Neural cell (in vitro differentiated cells): ENCODE results near the gene HDLBP. TPM values are rescaled to one million over a fixed set of nuclear protein-coding genes. Genes with fewer than 3 reads are reported as not detected.

Source experiments
- H2AFZ ChIP-seq: fragments of 200-600, 300-800 bp; sonication (generic), shearing (Covaris generic); 2 replicates; pipeline ENCODE4 v1.6.0; 2014; ENCODE audit warnings: low read depth, mild to moderate bottlenecking, antibody characterized with exemption, low read length, moderate library complexity
- H3F3A ChIP-seq: fragments of 200-600 bp; shearing (Covaris generic); 2 replicates; pipeline ENCODE4 v1.6.1; 2016; ENCODE audit warnings: mild to moderate bottlenecking, moderate library complexity, mixed read lengths, antibody characterized with exemption, low read length; ENCODE audit not compliant: insufficient read depth, poor library complexity, severe bottlenecking
- H3K27ac ChIP-seq: fragments of 200-600, 300-800 bp; sonication (generic), shearing (Covaris generic); 2 replicates; pipeline ENCODE4 v1.5.1; 2014; ENCODE audit warnings: mild to moderate bottlenecking, low read length, moderate library complexity
- H3K27me3 ChIP-seq: fragments of 300-800, 200-600 bp; sonication (generic), shearing (Covaris generic); 2 replicates; pipeline ENCODE4 v1.6.0; 2014; ENCODE audit warnings: mild to moderate bottlenecking, low read depth, low read length, moderate library complexity; ENCODE audit not compliant: insufficient read depth
- H3K36me3 ChIP-seq: fragments of 300-800, 200-600 bp; sonication (generic), shearing (Covaris generic); 2 replicates; pipeline ENCODE4 v1.5.1; 2014; ENCODE audit warnings: mild to moderate bottlenecking, antibody characterized with exemption, low read length, moderate library complexity; ENCODE audit not compliant: insufficient read depth
- H3K4me2 ChIP-seq: fragments of 300-800, 200-600 bp; sonication (generic), shearing (Covaris generic); 2 replicates; pipeline ENCODE4 v1.6.0; 2014; ENCODE audit warnings: mild to moderate bottlenecking, low read length
- H3K4me3 ChIP-seq: fragments of 300-800, 200-600 bp; sonication (generic), shearing (Covaris generic); 2 replicates; pipeline ENCODE4 v1.5.1; 2014; ENCODE audit warnings: mild to moderate bottlenecking, low read length, moderate library complexity
- H3K79me2 ChIP-seq: fragments of 200-600 bp; shearing (Covaris generic); replicated peaks from 2 replicates; pipeline ENCODE4 v1.6.0; 2014; ENCODE audit warnings: mild to moderate bottlenecking, low read length, moderate library complexity; ENCODE audit not compliant: insufficient read depth
- H3K9ac ChIP-seq: fragments of 300-800, 200-600 bp; sonication (generic), shearing (Covaris generic); 2 replicates; pipeline ENCODE4 v1.6.1; 2016; ENCODE audit warnings: mild to moderate bottlenecking, low read length, mixed read lengths
- H3K9me2 ChIP-seq: fragments of 200-600 bp; shearing (Covaris generic); 2 replicates; pipeline ENCODE4 v1.6.1; 2016; ENCODE audit warnings: mild to moderate bottlenecking, low read length, mixed read lengths; ENCODE audit not compliant: insufficient read depth
- H3K9me3 ChIP-seq: fragments of 200-600, 300-800 bp; sonication (generic), shearing (Covaris generic); 2 replicates; pipeline ENCODE4 v1.6.1; 2016; ENCODE audit warnings: mild to moderate bottlenecking, mixed run types, low read length, moderate library complexity, mixed read lengths
- H4K20me1 ChIP-seq: fragments of 200-600 bp; shearing (Covaris generic); 2 replicates; pipeline ENCODE4 v1.6.1; 2016; ENCODE audit warnings: mild to moderate bottlenecking, mixed run types; ENCODE audit not compliant: insufficient read depth
- CTCF ChIP-seq: fragments of 450-650 bp; IDR thresholded peaks from 2 replicates; pipeline ENCODE4 v1.5.1; 2014; ENCODE audit warnings: antibody characterized with exemption, mild to moderate bottlenecking, moderate library complexity; ENCODE audit not compliant: poor library complexity, severe bottlenecking
- EP300 ChIP-seq: fragments of 450-650 bp; conservative IDR thresholded peaks from 2 replicates; pipeline ENCODE4 v1.6.1; 2014; ENCODE audit warnings: antibody characterized with exemption, mild to moderate bottlenecking, moderate library complexity; ENCODE audit not compliant: poor library complexity, severe bottlenecking
- EZH2 ChIP-seq: fragments of 200-600, 300-800 bp; shearing (Covaris generic), sonication (generic); IDR thresholded peaks from 2 replicates; pipeline ENCODE4 v1.6.1; 2014; ENCODE audit warnings: antibody characterized with exemption, low read length, borderline replicate concordance, mild to moderate bottlenecking; ENCODE audit not compliant: insufficient read depth, poor library complexity, severe bottlenecking
- MXI1 ChIP-seq: fragments of 450-650 bp; conservative IDR thresholded peaks from 2 replicates; pipeline ENCODE4 v1.6.1; 2014; ENCODE audit warnings: antibody characterized with exemption, mild to moderate bottlenecking; ENCODE audit not compliant: poor library complexity, severe bottlenecking
- POLR2AphosphoS5 ChIP-seq: IDR thresholded peaks from 2 replicates; pipeline ENCODE4 v1.6.1; 2012
- RAD21 ChIP-seq: fragments of 450-650 bp; conservative IDR thresholded peaks from 2 replicates; pipeline ENCODE4 v1.6.1; 2014; ENCODE audit warnings: antibody characterized with exemption, mild to moderate bottlenecking, moderate library complexity
- REST ChIP-seq: IDR thresholded peaks from 2 replicates; pipeline ENCODE4 v1.6.1; 2012; ENCODE audit warnings: borderline replicate concordance
- SMC3 ChIP-seq: fragments of 450-650 bp; conservative IDR thresholded peaks from 2 replicates; pipeline ENCODE4 v1.6.1; 2014; ENCODE audit warnings: antibody characterized with exemption, mild to moderate bottlenecking, moderate library complexity; ENCODE audit not compliant: poor library complexity
- TAF1 ChIP-seq: IDR thresholded peaks from 2 replicates; pipeline ENCODE4 v1.6.1; 2012; ENCODE audit warnings: low read depth
- polyA plus RNA-seq: library from polyadenylated mRNA; depleted of rRNA; stranded (reverse); fragments of >200 nt; gene quantifications from 2 replicates; pipeline ENCODE4 v1.2.3, GENCODE V29; 2014

Gene HDLBP
- polyA plus RNA-seq, 1 donor from 2014 or later: 61.9 TPM

DNA sequence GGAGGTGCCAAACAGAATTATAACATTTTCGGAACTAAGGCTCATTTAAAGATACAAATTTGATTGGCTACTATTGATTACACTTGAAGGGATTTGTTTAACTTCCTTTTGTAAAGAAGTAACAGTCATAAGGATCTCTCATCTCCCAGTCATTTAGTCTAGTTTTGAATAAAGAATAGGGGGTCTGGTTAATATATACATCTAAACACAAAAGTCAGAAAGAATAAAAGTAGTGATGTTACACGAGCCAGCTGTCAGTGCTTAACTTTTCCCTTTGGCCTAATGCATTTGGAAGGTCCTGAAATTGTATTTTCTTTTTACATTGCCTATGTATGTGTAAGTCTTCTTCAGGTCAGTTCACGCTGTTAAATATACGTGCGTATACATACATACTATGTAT, 8.3 kb upstream of the HDLBP start:
- TF ChIP-seq RAD21 (no peak), EZH2 (no peak), MXI1 (no peak), CTCF (no peak), REST (no peak), SMC3 (no peak)
- Histone ChIP-seq H4K20me1 (no peaks in the 10 kb centered on the region), H3F3A (no peaks in the 10 kb centered on the region), H3K79me2 (peaks cover 74% of the 10 kb centered on the region), H3K27me3 (no peaks in the 10 kb centered on the region), H3K9me2 (no peaks in the 10 kb centered on the region), H3K9ac (no peak overlapping the region), H3K27ac (no peak overlapping the region), H3K4me2 (no peak overlapping the region), H3K36me3 (no peaks in the 10 kb centered on the region), H2AFZ (no peak overlapping the region), H3K9me3 (no peaks in the 10 kb centered on the region), H3K4me3 (no peak overlapping the region)

- TF ChIP-seq TAF1 (no peak), REST (no peak), MXI1 (no peak), CTCF (no peak), EP300 (no peak), RAD21 (no peak), POLR2AphosphoS5 (no peak), SMC3 (no peak), EZH2 (no peak)
- Histone ChIP-seq H3K79me2 (peaks cover 89% of the 10 kb centered on the region), H3K9me3 (no peaks in the 10 kb centered on the region), H3F3A (no peaks in the 10 kb centered on the region), H3K36me3 (no peaks in the 10 kb centered on the region), H3K9me2 (no peaks in the 10 kb centered on the region), H3K9ac (no peak overlapping the region), H3K27ac (no peak overlapping the region), H3K4me3 (no peak overlapping the region), H3K27me3 (no peaks in the 10 kb centered on the region), H2AFZ (no peak overlapping the region), H3K4me2 (no peak overlapping the region), H4K20me1 (no peaks in the 10 kb centered on the region)
Measured at GRCh38 chr2:241321886-241322285, 6.4 kb upstream of the HDLBP start.
